22Rv1 (cell line): ENCODE measurements around the gene PDE8B.

ENCODE experiments used
- H3K27ac ChIP-seq: fragments of 450-650 bp; 2 replicates; pipeline ENCODE4 v1.5.1; 2017
- CTCF ChIP-seq: fragments of 450-650 bp; IDR thresholded peaks from 2 replicates; pipeline ENCODE4 v1.5.1; 2017; ENCODE audit warnings: mild to moderate bottlenecking
- ZFX ChIP-seq: fragments of 450-650 bp; IDR thresholded peaks from 2 replicates; pipeline ENCODE4 v1.6.1; 2017; ENCODE audit warnings: antibody characterized with exemption, borderline replicate concordance

PDE8B gene

GRCh38 chr5:77209495-77210090 lies 887 bp upstream of the PDE8B start:
- no peak overlapping the region for H3K27ac ChIP-seq
- TF ChIP-seq ZFX = no peak
- TF ChIP-seq CTCF = no peak

GRCh38 chr5:77210964-77211690 lies 647 bp downstream of the PDE8B start:
- TF ChIP-seq ZFX = no peak
- no peak for TF ChIP-seq CTCF
- H3K27ac ChIP-seq = no peak overlapping the region

- TF ChIP-seq ZFX (no peak), CTCF (no peak)
- H3K27ac ChIP-seq = no peak overlapping the region
Measured at GRCh38 chr5:77211691-77212047, 1.2 kb downstream of the PDE8B start.

- TF ChIP-seq CTCF = no peak
- no peak for TF ChIP-seq ZFX
- no peak overlapping the region for H3K27ac ChIP-seq
Measured at GRCh38 chr5:77213601-77214000, 3.1 kb downstream of the PDE8B start.

- no peak overlapping the region for H3K27ac ChIP-seq
- TF ChIP-seq CTCF (no peak), ZFX (no peak)
Measured at GRCh38 chr5:77214151-77214550, 3.7 kb downstream of the PDE8B start.

GRCh38 chr5:77218263-77218662 lies 7.8 kb downstream of the PDE8B start:
- no peak overlapping the region for H3K27ac ChIP-seq
- no peak for TF ChIP-seq ZFX
- 0 out of 2 replicates have a peak, but pooled peaks have one; percentile 13 for TF ChIP-seq CTCF

- TF ChIP-seq CTCF (no peak), ZFX (no peak)
- no peak overlapping the region for H3K27ac ChIP-seq
Measured at GRCh38 chr5:77221115-77221514, 10.6 kb downstream of the PDE8B start.
